ENCODE measurements around the gene LGR6.

DNA sequence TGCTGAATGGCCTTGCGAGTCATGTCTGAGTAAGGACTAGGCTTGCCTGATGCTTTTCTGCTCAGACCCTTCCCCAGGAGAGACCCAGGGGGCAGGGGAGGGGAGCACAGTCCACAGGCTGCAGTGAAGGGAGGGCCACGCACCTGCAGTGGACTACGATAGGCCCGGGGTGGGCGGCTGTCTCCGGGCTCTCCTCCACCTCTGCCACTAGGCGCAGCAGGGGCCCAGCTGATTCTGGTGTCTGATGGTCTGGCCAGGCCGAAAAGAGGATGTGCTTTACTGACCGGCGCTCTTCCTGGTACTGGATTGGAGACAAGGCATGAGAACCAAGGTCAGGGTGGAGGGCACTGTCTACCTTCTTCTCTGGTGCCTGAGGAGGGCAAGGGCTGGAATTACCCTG lies 41.2 kb upstream of the LGR6 start:
- TF ChIP-seq, protein P1, sequence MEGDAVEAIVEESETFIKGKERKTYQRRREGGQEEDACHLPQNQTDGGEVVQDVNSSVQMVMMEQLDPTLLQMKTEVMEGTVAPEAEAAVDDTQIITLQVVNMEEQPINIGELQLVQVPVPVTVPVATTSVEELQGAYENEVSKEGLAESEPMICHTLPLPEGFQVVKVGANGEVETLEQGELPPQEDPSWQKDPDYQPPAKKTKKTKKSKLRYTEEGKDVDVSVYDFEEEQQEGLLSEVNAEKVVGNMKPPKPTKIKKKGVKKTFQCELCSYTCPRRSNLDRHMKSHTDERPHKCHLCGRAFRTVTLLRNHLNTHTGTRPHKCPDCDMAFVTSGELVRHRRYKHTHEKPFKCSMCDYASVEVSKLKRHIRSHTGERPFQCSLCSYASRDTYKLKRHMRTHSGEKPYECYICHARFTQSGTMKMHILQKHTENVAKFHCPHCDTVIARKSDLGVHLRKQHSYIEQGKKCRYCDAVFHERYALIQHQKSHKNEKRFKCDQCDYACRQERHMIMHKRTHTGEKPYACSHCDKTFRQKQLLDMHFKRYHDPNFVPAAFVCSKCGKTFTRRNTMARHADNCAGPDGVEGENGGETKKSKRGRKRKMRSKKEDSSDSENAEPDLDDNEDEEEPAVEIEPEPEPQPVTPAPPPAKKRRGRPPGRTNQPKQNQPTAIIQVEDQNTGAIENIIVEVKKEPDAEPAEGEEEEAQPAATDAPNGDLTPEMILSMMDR (IDR thresholded peaks at IDR 0.05; ENCODE audit: low read depth, low read length): no peak
- TF ChIP-seq POLR2A (IDR thresholded peaks at IDR 0.05; ENCODE audit: extremely low read depth, insufficient read length) (no peak), MYC (IDR thresholded peaks at IDR 0.05; ENCODE audit: low read depth, low read length) (no peak)
- TF ChIP-seq, protein P2, sequence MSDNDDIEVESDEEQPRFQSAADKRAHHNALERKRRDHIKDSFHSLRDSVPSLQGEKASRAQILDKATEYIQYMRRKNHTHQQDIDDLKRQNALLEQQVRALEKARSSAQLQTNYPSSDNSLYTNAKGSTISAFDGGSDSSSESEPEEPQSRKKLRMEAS (IDR thresholded peaks at IDR 0.05; ENCODE audit: low read depth, low read length): no peak

All from NB4 (cell line).